GM18505 (cell line): ENCODE data around the gene ZNF629.

Experiments
- ATAC-seq: cut with Tn5 transposase; IDR thresholded peaks from one replicate; pipeline ENCODE4 v1.9.1; 2021; ENCODE audit not compliant: unreplicated experiment
- POLR2A ChIP-seq: IDR thresholded peaks from 4 replicates; pipeline ENCODE4 v1.6.1; 2011; ENCODE audit warnings: borderline replicate concordance; ENCODE audit not compliant: insufficient read depth, insufficient read length; ENCODE audit errors: extremely low read depth

ZNF629 gene

DNA sequence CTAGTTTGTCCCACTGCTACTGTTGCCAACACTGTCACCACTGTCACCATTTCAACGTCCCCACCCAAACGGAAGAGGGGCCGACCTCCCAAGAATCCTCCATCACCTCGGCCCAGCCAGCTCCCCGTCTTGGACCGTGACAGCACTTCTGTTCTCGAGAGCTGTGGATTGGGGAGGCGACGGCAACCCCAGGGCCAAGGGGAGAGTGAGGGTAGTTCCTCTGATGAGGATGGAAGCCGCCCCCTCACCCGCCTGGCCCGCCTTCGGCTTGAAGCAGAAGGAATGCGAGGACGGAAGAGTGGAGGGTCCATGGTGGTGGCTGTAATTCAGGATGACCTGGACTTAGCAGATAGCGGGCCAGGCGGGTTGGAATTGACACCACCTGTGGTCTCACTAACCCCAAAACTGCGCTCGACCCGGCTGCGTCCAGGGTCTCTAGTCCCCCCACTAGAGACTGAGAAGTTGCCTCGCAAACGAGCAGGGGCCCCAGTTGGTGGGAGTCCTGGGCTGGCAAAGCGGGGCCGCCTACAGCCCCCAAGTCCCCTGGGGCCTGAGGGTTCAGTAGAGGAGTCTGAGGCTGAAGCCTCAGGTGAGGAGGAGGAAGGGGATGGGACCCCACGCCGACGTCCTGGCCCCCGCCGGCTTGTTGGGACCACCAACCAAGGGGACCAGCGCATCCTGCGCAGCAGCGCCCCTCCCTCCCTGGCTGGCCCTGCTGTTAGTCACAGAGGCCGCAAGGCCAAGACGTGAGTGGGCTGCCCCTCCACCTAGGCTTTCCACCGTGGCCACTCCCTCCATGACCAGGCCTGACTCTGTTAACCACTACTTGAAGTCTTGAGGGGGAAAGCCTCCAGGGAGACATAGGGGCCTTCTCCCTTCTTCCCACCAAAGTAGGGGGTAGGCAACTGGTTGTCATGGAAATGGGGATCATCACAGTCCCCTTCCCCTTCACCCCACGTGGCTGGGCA is 47.7 kb downstream of the ZNF629 start:
- no peak for TF ChIP-seq POLR2A
- no peak for ATAC-seq

DNA sequence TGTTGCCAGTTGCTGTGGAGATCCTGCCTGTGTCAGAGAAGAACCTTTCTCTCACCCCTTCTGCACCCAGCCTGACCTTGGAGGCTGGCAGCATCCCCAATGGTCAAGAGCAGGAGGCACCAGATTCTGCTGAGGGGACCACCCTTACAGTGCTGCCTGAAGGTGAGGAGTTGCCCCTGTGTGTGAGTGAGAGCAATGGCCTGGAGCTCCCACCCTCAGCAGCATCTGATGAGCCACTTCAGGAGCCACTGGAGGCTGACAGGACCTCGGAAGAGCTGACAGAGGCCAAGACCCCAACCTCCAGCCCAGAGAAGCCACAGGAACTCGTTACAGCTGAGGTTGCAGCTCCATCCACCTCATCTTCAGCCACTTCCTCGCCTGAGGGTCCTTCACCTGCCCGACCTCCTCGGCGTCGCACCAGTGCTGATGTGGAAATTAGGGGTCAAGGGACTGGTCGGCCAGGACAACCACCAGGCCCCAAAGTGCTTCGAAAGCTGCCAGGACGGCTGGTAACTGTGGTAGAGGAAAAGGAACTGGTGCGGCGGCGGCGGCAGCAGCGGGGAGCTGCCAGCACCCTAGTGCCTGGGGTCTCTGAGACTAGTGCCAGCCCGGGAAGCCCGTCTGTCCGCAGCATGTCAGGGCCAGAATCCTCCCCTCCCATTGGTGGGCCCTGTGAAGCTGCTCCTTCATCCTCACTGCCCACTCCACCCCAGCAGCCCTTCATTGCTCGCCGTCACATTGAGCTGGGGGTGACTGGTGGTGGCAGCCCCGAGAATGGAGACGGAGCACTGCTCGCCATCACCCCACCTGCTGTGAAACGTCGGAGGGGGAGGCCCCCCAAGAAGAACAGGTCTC is 49.0 kb downstream of the ZNF629 start:
- ATAC-seq: no peak

DNA sequence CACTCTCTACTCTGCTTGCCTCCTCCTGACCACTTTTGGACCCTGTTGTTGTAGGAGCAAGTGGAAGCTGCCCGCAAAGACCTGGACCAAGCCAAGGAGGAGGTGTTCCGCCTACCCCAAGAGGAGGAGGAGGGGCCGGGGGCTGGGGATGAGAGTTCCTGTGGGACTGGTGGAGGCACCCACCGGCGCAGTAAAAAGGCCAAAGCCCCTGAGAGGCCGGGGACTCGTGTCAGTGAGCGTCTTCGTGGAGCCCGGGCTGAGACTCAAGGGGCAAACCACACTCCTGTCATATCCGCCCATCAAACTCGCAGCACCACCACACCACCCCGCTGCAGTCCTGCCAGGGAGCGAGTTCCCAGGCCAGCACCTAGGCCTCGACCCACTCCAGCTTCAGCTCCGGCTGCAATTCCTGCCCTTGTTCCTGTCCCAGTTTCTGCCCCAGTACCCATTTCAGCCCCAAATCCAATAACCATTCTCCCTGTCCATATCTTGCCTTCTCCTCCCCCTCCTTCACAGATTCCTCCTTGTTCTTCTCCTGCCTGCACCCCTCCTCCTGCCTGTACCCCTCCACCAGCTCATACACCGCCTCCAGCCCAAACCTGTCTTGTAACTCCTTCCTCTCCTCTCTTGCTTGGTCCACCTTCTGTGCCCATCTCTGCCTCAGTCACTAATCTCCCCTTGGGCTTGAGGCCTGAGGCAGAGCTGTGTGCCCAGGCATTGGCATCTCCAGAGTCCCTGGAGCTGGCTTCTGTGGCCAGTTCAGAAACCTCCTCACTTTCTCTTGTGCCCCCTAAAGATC is 49.8 kb downstream of the ZNF629 start:
- ATAC-seq: no peak
- TF ChIP-seq POLR2A: no peak

More for the DNA sequence above, 49.0 kb downstream of the ZNF629 start:
- TF ChIP-seq POLR2A: no peak

DNA sequence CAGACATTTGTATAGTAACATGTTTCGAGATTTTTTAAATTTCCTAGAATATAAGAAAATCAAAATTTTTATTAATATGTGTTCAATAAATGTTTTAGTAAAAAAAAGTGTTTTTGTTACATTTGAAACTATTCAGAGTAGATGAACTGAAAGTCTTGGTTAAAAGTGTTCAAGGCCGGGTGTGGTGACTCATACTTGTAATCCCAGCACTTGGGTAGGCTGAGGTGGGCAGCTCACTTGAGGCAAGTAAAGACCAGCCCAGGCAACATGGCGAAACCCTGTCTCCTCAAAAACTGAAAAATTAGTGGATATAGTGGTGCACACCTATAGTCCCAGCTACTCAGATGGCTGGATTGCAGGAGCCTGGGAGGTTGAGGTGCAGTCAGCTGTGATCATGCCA is 55.6 kb downstream of the ZNF629 start:
- no peak for TF ChIP-seq POLR2A
- ATAC-seq: no peak

DNA sequence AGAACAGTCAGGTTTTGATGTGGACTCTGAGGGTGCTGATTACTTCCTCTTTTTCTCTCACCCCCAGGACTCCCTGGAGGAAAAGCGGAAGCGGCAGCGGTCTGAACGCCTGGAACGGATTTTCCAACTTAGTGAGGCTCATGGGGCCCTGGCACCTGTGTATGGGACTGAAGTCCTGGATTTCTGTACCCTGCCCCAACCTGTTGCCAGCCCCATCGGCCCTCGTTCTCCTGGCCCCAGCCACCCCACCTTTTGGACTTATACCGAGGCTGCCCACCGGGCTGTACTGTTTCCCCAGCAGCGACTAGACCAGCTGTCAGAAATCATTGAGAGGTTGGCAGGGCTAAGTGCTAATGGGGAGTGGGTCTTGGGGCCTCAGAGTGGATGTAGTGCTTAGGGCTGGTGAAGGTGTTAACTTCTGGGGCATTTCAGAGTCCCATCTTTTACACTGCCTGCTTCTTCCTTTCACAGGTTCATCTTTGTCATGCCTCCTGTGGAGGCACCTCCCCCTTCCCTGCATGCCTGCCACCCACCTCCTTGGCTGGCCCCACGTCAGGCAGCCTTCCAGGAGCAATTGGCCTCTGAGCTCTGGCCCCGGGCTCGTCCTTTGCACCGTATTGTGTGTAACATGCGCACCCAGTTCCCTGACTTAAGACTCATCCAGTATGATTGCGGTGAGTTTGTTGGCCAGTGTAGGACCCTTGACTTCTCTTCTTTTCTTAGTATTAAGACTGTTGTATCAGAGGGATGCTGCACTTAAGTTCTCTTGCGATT is 57.9 kb downstream of the ZNF629 start:
- no peak for TF ChIP-seq POLR2A
- ATAC-seq: no peak
